ENCODE measurements around the gene TRPM4.

DNA sequence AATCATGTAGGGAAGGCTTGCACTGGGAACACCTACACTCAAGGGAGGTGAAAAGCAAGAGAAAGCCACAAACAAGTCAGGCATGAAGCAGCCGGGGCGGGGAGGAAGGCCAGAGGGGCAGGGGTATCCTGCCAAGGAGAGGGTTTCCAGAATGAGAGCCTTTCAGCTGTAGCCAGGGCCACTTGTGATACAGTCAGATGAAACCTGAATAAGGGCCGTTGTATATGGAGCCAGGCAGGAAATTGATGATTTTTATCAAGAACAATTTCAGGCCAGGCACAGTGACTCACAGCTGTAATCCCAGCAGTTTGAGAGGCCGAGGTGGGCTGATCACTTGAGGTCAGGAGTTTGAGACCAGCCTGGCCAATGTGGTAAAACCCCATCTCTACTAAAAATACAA, 4.4 kb downstream of the TRPM4 start:
- TF ChIP-seq, protein P1, sequence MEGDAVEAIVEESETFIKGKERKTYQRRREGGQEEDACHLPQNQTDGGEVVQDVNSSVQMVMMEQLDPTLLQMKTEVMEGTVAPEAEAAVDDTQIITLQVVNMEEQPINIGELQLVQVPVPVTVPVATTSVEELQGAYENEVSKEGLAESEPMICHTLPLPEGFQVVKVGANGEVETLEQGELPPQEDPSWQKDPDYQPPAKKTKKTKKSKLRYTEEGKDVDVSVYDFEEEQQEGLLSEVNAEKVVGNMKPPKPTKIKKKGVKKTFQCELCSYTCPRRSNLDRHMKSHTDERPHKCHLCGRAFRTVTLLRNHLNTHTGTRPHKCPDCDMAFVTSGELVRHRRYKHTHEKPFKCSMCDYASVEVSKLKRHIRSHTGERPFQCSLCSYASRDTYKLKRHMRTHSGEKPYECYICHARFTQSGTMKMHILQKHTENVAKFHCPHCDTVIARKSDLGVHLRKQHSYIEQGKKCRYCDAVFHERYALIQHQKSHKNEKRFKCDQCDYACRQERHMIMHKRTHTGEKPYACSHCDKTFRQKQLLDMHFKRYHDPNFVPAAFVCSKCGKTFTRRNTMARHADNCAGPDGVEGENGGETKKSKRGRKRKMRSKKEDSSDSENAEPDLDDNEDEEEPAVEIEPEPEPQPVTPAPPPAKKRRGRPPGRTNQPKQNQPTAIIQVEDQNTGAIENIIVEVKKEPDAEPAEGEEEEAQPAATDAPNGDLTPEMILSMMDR (conservative IDR thresholded peaks at IDR 0.05), result no peak
- no peak for TF ChIP-seq ZFX (IDR thresholded peaks at IDR 0.05)

Data from C4-2B (cell line).